HepG2 (cell line): ENCODE measurements around the gene PRCD. TPM values are rescaled to one million over a fixed set of nuclear protein-coding genes. Genes with fewer than 3 reads are reported as not detected.
A peak's percentile ranks its signal among the peaks of the same experiment; 100 is the strongest.

Experiments
- ARNTL ChIP-seq: sonication (generic); formaldehyde crosslinking; IDR thresholded peaks from 2 replicates; pipeline ENCODE4 v1.4.0; 2020; ENCODE audit warnings: mild to moderate bottlenecking, missing genetic modification reagents
- ETV6 ChIP-seq: sonication (generic); formaldehyde crosslinking; conservative IDR thresholded peaks from 2 replicates; pipeline ENCODE4 v1.4.0; 2020; ENCODE audit warnings: missing genetic modification reagents
- FOXA1 ChIP-seq, 2 experiments: fragments of 450-650 bp in 1 of 2; sonication (generic) in 1 of 2; formaldehyde crosslinking in 1 of 2; IDR thresholded peaks; 2 replicates each; pipeline versions ENCODE4 v1.4.0 to v1.6.1; 2016 to 2020; ENCODE audit warnings: missing genetic modification reagents in 1 of 2
- HNRNPK ChIP-seq: fragments of 200-400 bp; formaldehyde crosslinking; IDR thresholded peaks from 2 replicates; pipeline ENCODE4 v1.6.1; 2018; ENCODE audit warnings: low read length, low read depth, moderate library complexity, mild to moderate bottlenecking; ENCODE audit not compliant: poor library complexity, severe bottlenecking
- KAT8 ChIP-seq: IDR thresholded peaks from 2 replicates; pipeline ENCODE4 v1.6.1; 2016; ENCODE audit warnings: missing genetic modification reagents, missing compliant biosample characterization
- KDM5B ChIP-seq: sonication (generic); formaldehyde crosslinking; IDR thresholded peaks from 2 replicates; pipeline ENCODE4 v1.4.0; 2020; ENCODE audit warnings: missing genetic modification reagents, mild to moderate bottlenecking, borderline replicate concordance
- MAZ ChIP-seq, 2 experiments: sonication (generic) in 1 of 2; formaldehyde crosslinking in 1 of 2; IDR thresholded peaks; 2 replicates each; pipeline versions ENCODE4 v1.5.0 to v1.6.1; 2012 to 2020; ENCODE audit warnings: low read depth in 2 of 2, mild to moderate bottlenecking in 2 of 2, borderline replicate concordance in 1 of 2, improper control_type of control experiment in 1 of 2, low read length in 1 of 2, missing genetic modification reagents in 1 of 2, moderate library complexity in 1 of 2
- NKX3-1 ChIP-seq: sonication (generic); formaldehyde crosslinking; IDR thresholded peaks from 2 replicates; pipeline ENCODE4 v1.5.0; 2020; ENCODE audit warnings: missing genetic modification reagents
- NPAS2 ChIP-seq: sonication (generic); formaldehyde crosslinking; IDR thresholded peaks from 2 replicates; pipeline ENCODE4 v1.8.0; 2022; ENCODE audit warnings: mild to moderate bottlenecking, missing genetic modification reagents, borderline replicate concordance
- PHF5A ChIP-seq: IDR thresholded peaks from one replicate; pipeline ENCODE4 v1.6.1; 2018; ENCODE audit warnings: low read depth, missing genetic modification reagents; ENCODE audit not compliant: unreplicated experiment
- PHF8 ChIP-seq: sonication (generic); formaldehyde crosslinking; IDR thresholded peaks from 2 replicates; pipeline ENCODE4 v1.5.0; 2020; ENCODE audit warnings: missing genetic modification reagents
- RELA ChIP-seq: sonication (generic); formaldehyde crosslinking; IDR thresholded peaks from 2 replicates; pipeline ENCODE4 v1.4.0; 2020; ENCODE audit warnings: missing genetic modification reagents
- RFX5 ChIP-seq: IDR thresholded peaks from 2 replicates; pipeline ENCODE4 v1.6.1; 2011; ENCODE audit warnings: low read depth, low read length, improper control_type of control experiment
- RXRA ChIP-seq: sonication (generic); formaldehyde crosslinking; IDR thresholded peaks from 2 replicates; pipeline ENCODE4 v1.5.1; 2020; ENCODE audit warnings: missing genetic modification reagents
- RXRB ChIP-seq: IDR thresholded peaks from 2 replicates; pipeline ENCODE4 v1.6.1; 2016; ENCODE audit warnings: borderline replicate concordance, missing genetic modification reagents, missing compliant biosample characterization
- SAP130 ChIP-seq: IDR thresholded peaks from 2 replicates; pipeline ENCODE4 v1.6.1; 2016; ENCODE audit warnings: low read depth
- SRF ChIP-seq: IDR thresholded peaks from 2 replicates; pipeline ENCODE4 v1.6.1; 2011; ENCODE audit warnings: mild to moderate bottlenecking, low read depth, low read length, moderate library complexity
- SRSF1 ChIP-seq: fragments of 200-400 bp; formaldehyde crosslinking; optimal IDR thresholded peaks from 2 replicates; pipeline ENCODE3; 2017; ENCODE audit warnings: mild to moderate bottlenecking, low read depth, low read length, moderate library complexity
- TBL1XR1 ChIP-seq: fragments of 150-350 bp; IDR thresholded peaks from 2 replicates; pipeline ENCODE4 v1.6.1; 2014; ENCODE audit warnings: borderline replicate concordance, low read length; ENCODE audit not compliant: partially characterized antibody
- ZNF446 ChIP-seq: sonication (generic); formaldehyde crosslinking; IDR thresholded peaks from 2 replicates; pipeline ENCODE4 v1.5.0; 2020; ENCODE audit warnings: mild to moderate bottlenecking, missing genetic modification reagents
- ZNF772 ChIP-seq: sonication (generic); formaldehyde crosslinking; IDR thresholded peaks from 2 replicates; pipeline ENCODE4 v1.5.0; 2020; ENCODE audit warnings: mild to moderate bottlenecking, missing genetic modification reagents
- ZNF781 ChIP-seq: sonication (generic); formaldehyde crosslinking; IDR thresholded peaks from 2 replicates; pipeline ENCODE4 v1.5.1; 2020; ENCODE audit warnings: borderline replicate concordance, mild to moderate bottlenecking, missing genetic modification reagents; ENCODE audit errors: not compliant biosample characterization
- ZNF788 ChIP-seq: sonication (generic); formaldehyde crosslinking; IDR thresholded peaks from 2 replicates; pipeline ENCODE4 v1.5.0; 2020; ENCODE audit warnings: mild to moderate bottlenecking, missing genetic modification reagents, borderline replicate concordance
- polyA plus RNA-seq, 8 experiments: library from polyadenylated mRNA; depleted of rRNA in 3 of 8; stranded (reverse) in 7 of 8; unstranded in 1 of 8; fragments of >200 nt; fragmentation: Illumina TruSeq in 4 of 8; extraction: Trizol in 4 of 8; gene quantifications; 2 replicates each; pipeline versions ENCODE4 v1.2.1 to v1.2.3, GENCODE V29; 2011 to 2016; ENCODE audit warnings: low read depth in 4 of 8, missing spikeins in 1 of 8, mixed read lengths in 1 of 8; ENCODE audit not compliant: insufficient read depth in 1 of 8
- total RNA-seq, 5 experiments: library from RNA; depleted of rRNA; stranded (reverse); fragments of >200 nt; fragmentation: Illumina TruSeq; extraction: Trizol; gene quantifications; 2 replicates each; pipeline ENCODE4 v1.2.3, GENCODE V29; 2016; ENCODE audit warnings: low read depth in 1 of 5
- TF ChIP-seq, protein P1 (sequence below): sonication (generic); formaldehyde crosslinking; IDR thresholded peaks from 2 replicates; pipeline ENCODE4 v1.4.0; 2020; ENCODE audit warnings: missing genetic modification reagents, mild to moderate bottlenecking, borderline replicate concordance
- TF ChIP-seq, protein P2 (sequence below): IDR thresholded peaks from 2 replicates; pipeline ENCODE4 v1.6.1; 2016; ENCODE audit warnings: mild to moderate bottlenecking
- TF ChIP-seq, protein P3 (sequence below): sonication (generic); IDR thresholded peaks from 2 replicates; pipeline ENCODE4 v1.6.1; 2016; ENCODE audit warnings: low read depth, borderline replicate concordance

PRCD gene
- total and polyA plus RNA-seq, 2 of the 13 experiments (the other 11 are each of a cell fraction or from before 2014, with no cell fraction given), result 0.51 TPM; not detected in 1

DNA sequence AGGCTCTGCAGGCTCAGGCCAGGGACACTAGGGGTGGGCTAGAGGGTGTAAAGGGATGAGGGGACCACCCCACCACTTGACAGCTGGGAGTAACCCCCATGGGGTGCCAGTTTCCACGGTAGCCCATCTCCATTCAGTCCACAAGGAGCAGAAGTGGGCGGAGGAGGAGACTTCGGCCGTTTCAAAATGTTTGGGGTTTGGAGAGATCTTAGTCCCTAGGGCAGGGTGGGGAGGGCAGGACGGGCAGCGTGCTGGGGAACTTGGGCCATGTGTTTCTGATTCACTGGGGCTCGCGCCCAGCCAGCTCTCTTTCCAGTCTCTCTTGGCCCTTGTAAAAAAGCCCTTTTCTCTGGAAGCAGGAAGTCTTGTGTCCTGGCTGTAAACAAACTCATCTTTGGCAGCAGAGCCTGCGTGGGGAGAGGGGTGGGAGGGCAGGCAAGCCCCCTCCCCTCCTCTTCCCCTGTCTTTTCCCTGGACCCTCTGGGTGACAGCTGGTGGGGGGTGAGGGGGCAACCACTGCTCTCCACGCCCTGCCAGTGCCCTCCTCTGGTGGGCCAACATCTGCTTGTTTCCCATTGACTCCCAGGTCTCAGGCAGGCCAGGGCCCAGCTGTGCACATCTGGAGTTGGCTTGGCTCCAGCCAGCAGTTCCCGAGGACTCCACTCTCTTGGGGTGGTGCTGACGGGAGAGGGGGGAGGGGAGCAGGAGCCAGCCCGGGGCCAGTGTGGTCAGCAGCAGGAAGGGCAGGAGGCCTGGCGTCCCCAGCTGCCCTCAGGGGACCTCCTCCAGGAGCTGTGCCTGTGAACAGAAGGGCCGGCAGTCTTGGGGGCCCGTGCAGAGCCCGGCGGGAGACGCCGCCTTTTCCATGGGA is 10.4 kb upstream of the PRCD start (continued):
- peak; percentile 64; the same call in 1 of the 2 replicates for TF ChIP-seq RXRB
- TF ChIP-seq, protein P1, sequence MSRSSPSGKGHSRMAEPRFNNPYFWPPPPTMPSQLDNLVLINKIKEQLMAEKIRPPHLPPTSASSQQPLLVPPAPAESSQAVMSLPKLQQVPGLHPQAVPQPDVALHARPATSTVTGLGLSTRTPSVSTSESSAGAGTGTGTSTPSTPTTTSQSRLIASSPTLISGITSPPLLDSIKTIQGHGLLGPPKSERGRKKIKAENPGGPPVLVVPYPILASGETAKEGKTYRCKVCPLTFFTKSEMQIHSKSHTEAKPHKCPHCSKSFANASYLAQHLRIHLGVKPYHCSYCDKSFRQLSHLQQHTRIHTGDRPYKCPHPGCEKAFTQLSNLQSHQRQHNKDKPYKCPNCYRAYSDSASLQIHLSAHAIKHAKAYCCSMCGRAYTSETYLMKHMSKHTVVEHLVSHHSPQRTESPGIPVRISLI, result no peak
- TF ChIP-seq, protein P2, sequence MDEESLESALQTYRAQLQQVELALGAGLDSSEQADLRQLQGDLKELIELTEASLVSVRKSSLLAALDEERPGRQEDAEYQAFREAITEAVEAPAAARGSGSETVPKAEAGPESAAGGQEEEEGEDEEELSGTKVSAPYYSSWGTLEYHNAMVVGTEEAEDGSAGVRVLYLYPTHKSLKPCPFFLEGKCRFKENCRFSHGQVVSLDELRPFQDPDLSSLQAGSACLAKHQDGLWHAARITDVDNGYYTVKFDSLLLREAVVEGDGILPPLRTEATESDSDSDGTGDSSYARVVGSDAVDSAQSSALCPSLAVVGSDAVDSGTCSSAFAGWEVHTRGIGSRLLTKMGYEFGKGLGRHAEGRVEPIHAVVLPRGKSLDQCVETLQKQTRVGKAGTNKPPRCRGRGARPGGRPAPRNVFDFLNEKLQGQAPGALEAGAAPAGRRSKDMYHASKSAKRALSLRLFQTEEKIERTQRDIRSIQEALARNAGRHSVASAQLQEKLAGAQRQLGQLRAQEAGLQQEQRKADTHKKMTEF, result peak; percentile 44; the same call in 1 of the 2 replicates
- TF ChIP-seq RFX5, result no peak
- TF ChIP-seq KDM5B (CRISPR knock-in tag), result no peak
- TF ChIP-seq NPAS2 (CRISPR knock-in tag), result no peak
- peak; percentile 56 for TF ChIP-seq SRSF1
- peak; percentile 23; the same call in 1 of the 2 replicates for TF ChIP-seq SAP130 (CRISPR knock-in tag)
- TF ChIP-seq ETV6, result no peak
- TF ChIP-seq KAT8 (CRISPR knock-in tag), result 0 out of 2 replicates have a peak, but pooled peaks have one; percentile 18
- TF ChIP-seq, protein P3, sequence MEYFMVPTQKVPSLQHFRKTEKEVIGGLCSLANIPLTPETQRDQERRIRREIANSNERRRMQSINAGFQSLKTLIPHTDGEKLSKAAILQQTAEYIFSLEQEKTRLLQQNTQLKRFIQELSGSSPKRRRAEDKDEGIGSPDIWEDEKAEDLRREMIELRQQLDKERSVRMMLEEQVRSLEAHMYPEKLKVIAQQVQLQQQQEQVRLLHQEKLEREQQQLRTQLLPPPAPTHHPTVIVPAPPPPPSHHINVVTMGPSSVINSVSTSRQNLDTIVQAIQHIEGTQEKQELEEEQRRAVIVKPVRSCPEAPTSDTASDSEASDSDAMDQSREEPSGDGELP, result peak; percentile 89
- TF ChIP-seq RXRA (CRISPR knock-in tag), result peak; percentile 81; the same call in 1 of the 2 replicates
- no peak for TF ChIP-seq SRF
- no peak for TF ChIP-seq NKX3-1 (CRISPR knock-in tag)
- peak; percentile 36 for TF ChIP-seq ZNF781
- TF ChIP-seq HNRNPK, result peak; percentile 18
- TF ChIP-seq PHF8, result no peak
- TF ChIP-seq ARNTL (CRISPR knock-in tag), result peak; percentile 72; the same call in 1 of the 2 replicates
- peak; percentile 88 for TF ChIP-seq ZNF788
- no peak for TF ChIP-seq ZNF446 (CRISPR knock-in tag)
- no peak for TF ChIP-seq MAZ (IDR thresholded peaks at IDR 0.05; ENCODE audit: borderline replicate concordance, low read depth, low read length)
- peak; percentile 65; the same call in 1 of the 2 replicates for TF ChIP-seq MAZ (CRISPR knock-in tag; IDR thresholded peaks at IDR 0.05; ENCODE audit: low read depth)
- no peak for TF ChIP-seq TBL1XR1
- no peak for TF ChIP-seq PHF5A
- TF ChIP-seq FOXA1 (IDR thresholded peaks at IDR 0.05), result no peak
- TF ChIP-seq FOXA1 (CRISPR knock-in tag; IDR thresholded peaks at IDR 0.05), result peak; percentile 27; the same call in 1 of the 2 replicates
- TF ChIP-seq RELA, result no peak
- TF ChIP-seq ZNF772 (CRISPR knock-in tag), result 0 out of 2 replicates have a peak, but pooled peaks have one; percentile 82
